Calu3 (cell line): ENCODE results near the gene COL4A2. TPM values are rescaled to one million over a fixed set of nuclear protein-coding genes. Genes with fewer than 3 reads are reported as not detected.

ENCODE experiments used
- BruUV-seq: library from RNA; stranded (reverse); fragments of 400-500 nt; replicated peaks from 2 replicates; lab custom pipeline; 2021; lab: Mats Ljungman, UMichigan
- CTCF ChIA-PET: fragments of 300-600 bp; sonication (Branson Sonifier 250); formaldehyde crosslinking; loops from one replicate; lab custom pipeline; 2022; ENCODE audit warnings: antibody characterized with exemption; lab: Charles Lee
- DNase-seq: peaks from one replicate; pipeline ENCODE4 v3.0.0; 2022
- H3K27ac Mint-ChIP-seq: one replicate; pipeline ENCODE4 v1.8.0; 2022; ENCODE audit warnings: mixed read lengths; ENCODE audit not compliant: unreplicated experiment
- H3K27me3 Mint-ChIP-seq: one replicate; pipeline ENCODE4 v1.8.0; 2022; ENCODE audit warnings: mixed read lengths; ENCODE audit not compliant: unreplicated experiment
- H3K36me3 Mint-ChIP-seq: one replicate; pipeline ENCODE4 v1.8.0; 2022; ENCODE audit warnings: mild to moderate bottlenecking, moderate library complexity, mixed read lengths; ENCODE audit not compliant: insufficient read depth, unreplicated experiment
- H3K4me1 Mint-ChIP-seq: one replicate; pipeline ENCODE4 v1.8.0; 2022; ENCODE audit warnings: mild to moderate bottlenecking, low read depth, mixed read lengths; ENCODE audit not compliant: unreplicated experiment
- H3K4me3 Mint-ChIP-seq: one replicate; pipeline ENCODE4 v1.8.0; 2022; ENCODE audit warnings: mild to moderate bottlenecking, low read depth, moderate library complexity, mixed read lengths; ENCODE audit not compliant: unreplicated experiment
- H3K9me3 Mint-ChIP-seq: one replicate; pipeline ENCODE4 v1.8.0; 2022; ENCODE audit warnings: low read depth, mixed read lengths; ENCODE audit not compliant: unreplicated experiment
- CTCF ChIP-seq: fragments of 200-600 bp; IDR thresholded peaks from one replicate; pipeline ENCODE4 v1.8.0; 2022; ENCODE audit warnings: antibody characterized with exemption; ENCODE audit not compliant: unreplicated experiment
- intact Hi-C: fragments of 100-400 bp; cut with micrococcal nuclease; formaldehyde crosslinking; loops from one replicate; pipeline ENCODE4 v1.10.0; 2022; ENCODE audit not compliant: unreplicated experiment
- total RNA-seq: library from RNA; stranded (reverse); gene quantifications from 2 replicates; pipeline ENCODE4 v1.2.3, GENCODE V29; 2022

The COL4A2 gene
- total RNA-seq, 1 experiment from 2014 or later: 0.42 TPM

GRCh38 chr13:110361365-110361911 lies 54.4 kb downstream of the COL4A2 start:
- Mint-ChIP-seq H3K4me1 (no peaks in the 10 kb centered on the region), H3K36me3 (no peaks in the 10 kb centered on the region), H3K27ac (no peak overlapping the region)

GRCh38 chr13:110363010-110363409 lies 55.9 kb downstream of the COL4A2 start:
- TF ChIP-seq CTCF: no peak
- no peaks in the 10 kb centered on the region for H3K4me1 Mint-ChIP-seq
- intact Hi-C loops: no loop called here
- no peaks in the 10 kb centered on the region for H3K36me3 Mint-ChIP-seq
- CTCF ChIA-PET: no interaction called here
- no peak for DNase-seq
- no peak overlapping the region for H3K27ac Mint-ChIP-seq
- H3K27me3 Mint-ChIP-seq: no peaks in the 10 kb centered on the region
- H3K4me3 Mint-ChIP-seq: no peak overlapping the region
- no peaks in the 10 kb centered on the region for H3K9me3 Mint-ChIP-seq
- BruUV-seq: no TSS peak

More at GRCh38 chr13:110361365-110361911, 54.4 kb downstream of the COL4A2 start:
- no peaks in the 10 kb centered on the region for H3K9me3 Mint-ChIP-seq
- no peaks in the 10 kb centered on the region for H3K27me3 Mint-ChIP-seq
- BruUV-seq: no TSS peak
- intact Hi-C loops: no loop called here
- CTCF ChIA-PET: no interaction called here
- DNase-seq: no peak
- no peak overlapping the region for H3K4me3 Mint-ChIP-seq
- TF ChIP-seq CTCF: no peak

GRCh38 chr13:110364081-110364480 lies 57.0 kb downstream of the COL4A2 start:
- BruUV-seq: no TSS peak
- Mint-ChIP-seq H3K9me3 (no peaks in the 10 kb centered on the region), H3K27me3 (no peaks in the 10 kb centered on the region), H3K4me3 (no peak overlapping the region), H3K27ac (no peak overlapping the region), H3K4me1 (no peaks in the 10 kb centered on the region), H3K36me3 (no peaks in the 10 kb centered on the region)
- no peak for DNase-seq
- no peak for TF ChIP-seq CTCF
- CTCF ChIA-PET: no interaction called here
- intact Hi-C loops: no loop called here

GRCh38 chr13:110365876-110366275 lies 58.8 kb downstream of the COL4A2 start:
- TF ChIP-seq CTCF: no peak
- Mint-ChIP-seq H3K27ac (no peak overlapping the region), H3K4me1 (no peaks in the 10 kb centered on the region), H3K4me3 (no peak overlapping the region), H3K27me3 (no peaks in the 10 kb centered on the region), H3K36me3 (no peaks in the 10 kb centered on the region), H3K9me3 (no peaks in the 10 kb centered on the region)
- no TSS peak for BruUV-seq
- CTCF ChIA-PET: no interaction called here
- intact Hi-C loops: no loop called here
- DNase-seq: no peak
